ENCODE measurements around the gene NRIP1.

NRIP1 gene

DNA sequence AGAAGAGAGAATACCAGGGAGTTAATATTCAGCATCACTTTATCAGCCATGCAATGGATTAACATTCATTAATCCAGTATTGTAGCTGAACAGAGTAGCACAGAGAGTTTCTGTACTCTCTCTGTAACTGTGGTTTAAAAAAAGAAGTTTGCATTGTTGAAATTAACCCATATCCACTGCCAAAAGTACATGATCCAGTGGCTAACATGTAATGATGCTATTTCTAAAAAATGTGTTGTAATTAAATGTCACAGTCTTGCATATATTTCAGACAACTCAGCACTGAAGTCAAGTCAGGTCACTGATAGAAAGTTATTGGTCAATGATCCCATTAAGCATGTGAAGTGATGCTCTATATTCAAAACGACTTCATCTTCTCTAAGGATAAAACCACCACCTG is 141.3 kb downstream of the NRIP1 start:
- DNase-seq (ENCODE audit: low read depth): peak; percentile 43
- TF ChIP-seq, protein P1, sequence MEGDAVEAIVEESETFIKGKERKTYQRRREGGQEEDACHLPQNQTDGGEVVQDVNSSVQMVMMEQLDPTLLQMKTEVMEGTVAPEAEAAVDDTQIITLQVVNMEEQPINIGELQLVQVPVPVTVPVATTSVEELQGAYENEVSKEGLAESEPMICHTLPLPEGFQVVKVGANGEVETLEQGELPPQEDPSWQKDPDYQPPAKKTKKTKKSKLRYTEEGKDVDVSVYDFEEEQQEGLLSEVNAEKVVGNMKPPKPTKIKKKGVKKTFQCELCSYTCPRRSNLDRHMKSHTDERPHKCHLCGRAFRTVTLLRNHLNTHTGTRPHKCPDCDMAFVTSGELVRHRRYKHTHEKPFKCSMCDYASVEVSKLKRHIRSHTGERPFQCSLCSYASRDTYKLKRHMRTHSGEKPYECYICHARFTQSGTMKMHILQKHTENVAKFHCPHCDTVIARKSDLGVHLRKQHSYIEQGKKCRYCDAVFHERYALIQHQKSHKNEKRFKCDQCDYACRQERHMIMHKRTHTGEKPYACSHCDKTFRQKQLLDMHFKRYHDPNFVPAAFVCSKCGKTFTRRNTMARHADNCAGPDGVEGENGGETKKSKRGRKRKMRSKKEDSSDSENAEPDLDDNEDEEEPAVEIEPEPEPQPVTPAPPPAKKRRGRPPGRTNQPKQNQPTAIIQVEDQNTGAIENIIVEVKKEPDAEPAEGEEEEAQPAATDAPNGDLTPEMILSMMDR (conservative IDR thresholded peaks at IDR 0.05; ENCODE audit: low read depth, low read length): no peak
- H3K4me3 ChIP-seq (ENCODE audit: low read length): no peak overlapping the region

DNA sequence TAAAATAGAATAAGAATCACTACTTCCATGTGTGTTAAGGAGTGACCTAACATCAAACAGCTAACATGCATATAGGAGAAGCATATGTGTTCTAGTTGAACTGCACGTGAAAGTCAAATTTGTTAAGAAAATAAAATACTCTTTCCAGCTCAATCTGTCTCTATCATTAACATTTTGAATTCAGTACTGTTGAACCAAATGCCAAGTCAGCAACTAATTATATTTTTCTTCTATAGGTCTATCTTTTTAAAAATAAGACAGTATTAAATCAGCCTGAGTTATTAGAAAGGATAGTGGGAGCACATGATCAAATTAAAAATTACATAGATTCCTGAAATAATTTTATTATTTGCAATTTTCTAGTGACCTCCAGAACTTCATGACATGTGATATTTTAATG is 141.8 kb downstream of the NRIP1 start:
- H3K4me3 ChIP-seq (ENCODE audit: low read length): no peak overlapping the region
- no peak for DNase-seq (ENCODE audit: low read depth)
- TF ChIP-seq, protein P1 (conservative IDR thresholded peaks at IDR 0.05; ENCODE audit: low read depth, low read length): no peak

DNA sequence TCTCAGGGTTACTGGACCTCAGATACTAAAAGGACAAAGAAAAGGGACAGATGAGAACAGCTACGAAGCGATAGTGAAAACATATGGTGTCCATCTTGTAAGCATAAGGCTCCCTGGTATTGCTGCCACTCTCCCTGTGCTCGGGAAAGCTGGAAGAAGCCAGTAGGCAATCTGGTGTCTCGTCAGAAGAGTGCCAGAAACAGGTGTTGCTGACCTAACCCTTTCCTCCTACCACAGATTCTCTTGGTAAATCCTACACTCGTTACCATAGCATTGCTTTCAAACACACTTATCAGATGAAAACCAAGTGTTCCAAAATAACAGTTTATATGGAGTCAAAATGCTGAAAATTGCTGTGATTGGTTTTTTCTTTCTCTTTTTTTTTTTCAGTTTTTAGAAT is 146.3 kb downstream of the NRIP1 start:
- no peak for DNase-seq (ENCODE audit: low read depth)
- TF ChIP-seq, protein P1 (conservative IDR thresholded peaks at IDR 0.05; ENCODE audit: low read depth, low read length): no peak
- no peak overlapping the region for H3K4me3 ChIP-seq (ENCODE audit: low read length)

DNA sequence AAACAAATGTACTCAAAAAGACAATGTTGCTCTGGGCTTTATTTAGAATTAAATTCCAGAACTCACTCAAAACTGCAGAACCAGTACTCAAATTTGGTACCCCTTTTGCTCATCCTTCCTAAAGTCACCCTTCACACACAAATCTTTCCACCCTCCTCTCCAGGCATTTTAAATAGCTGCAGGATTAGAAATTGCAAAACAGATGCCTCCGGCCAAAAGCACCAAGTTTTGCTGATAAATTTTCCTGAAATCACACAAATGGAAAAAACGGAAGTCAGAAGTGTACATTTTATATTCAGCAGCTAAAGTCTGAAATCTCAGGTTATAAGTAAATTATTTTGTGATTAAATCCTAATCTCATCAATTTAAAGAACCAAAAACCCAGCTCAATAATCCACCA is 147.0 kb downstream of the NRIP1 start:
- TF ChIP-seq, protein P1 (conservative IDR thresholded peaks at IDR 0.05; ENCODE audit: low read depth, low read length): no peak
- no peak overlapping the region for H3K4me3 ChIP-seq (ENCODE audit: low read length)

DNA sequence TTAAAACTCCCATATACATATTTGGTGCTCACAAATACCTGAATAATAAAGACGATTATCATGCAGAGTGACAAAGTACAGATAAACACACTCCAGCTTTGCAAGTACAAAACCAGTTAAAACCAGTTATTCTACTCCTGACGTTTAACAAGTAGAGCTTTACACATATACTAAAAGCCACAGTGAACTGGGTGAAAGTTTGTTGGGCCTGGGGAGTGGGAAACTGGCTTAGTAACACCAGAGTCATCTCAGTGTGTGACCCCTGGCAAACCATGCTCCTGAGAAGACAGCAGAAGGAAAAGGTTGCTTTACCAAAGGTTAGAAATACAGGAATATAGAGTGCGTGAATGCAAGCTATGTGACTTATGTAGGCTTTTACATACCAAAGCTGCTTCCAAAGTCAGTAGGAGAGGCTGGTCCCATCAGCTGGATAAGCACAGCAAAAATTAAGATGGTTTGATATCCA is 148.1 kb downstream of the NRIP1 start:
- TF ChIP-seq, protein P1 (conservative IDR thresholded peaks at IDR 0.05; ENCODE audit: low read depth, low read length): no peak
- H3K4me3 ChIP-seq (ENCODE audit: low read length): no peak overlapping the region
- DNase-seq (ENCODE audit: low read depth): peak; percentile 33

More for the DNA sequence above, 147.0 kb downstream of the NRIP1 start:
- no peak for DNase-seq (ENCODE audit: low read depth)

DNA sequence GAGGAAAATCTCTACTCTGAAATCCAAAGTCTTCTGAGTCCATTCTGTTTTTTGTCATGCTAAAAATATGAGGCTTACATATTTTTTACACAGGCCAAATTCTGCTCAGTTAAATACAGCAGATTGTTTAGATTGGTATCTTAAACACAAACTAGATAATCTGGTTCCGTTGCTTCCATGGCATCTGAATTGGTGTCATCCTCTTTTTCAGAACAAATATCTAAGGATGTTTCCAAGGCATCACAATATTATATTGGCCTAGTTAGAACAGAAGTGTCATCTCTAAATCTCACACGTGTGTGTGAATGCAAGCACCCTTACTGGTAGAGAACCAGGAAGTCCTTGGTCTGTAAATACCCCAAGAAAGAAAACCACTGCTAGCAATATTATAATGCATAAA is 151.2 kb downstream of the NRIP1 start:
- no peak overlapping the region for H3K4me3 ChIP-seq (ENCODE audit: low read length)
- TF ChIP-seq, protein P1 (conservative IDR thresholded peaks at IDR 0.05; ENCODE audit: low read depth, low read length): no peak
- DNase-seq (ENCODE audit: low read depth): no peak

DNA sequence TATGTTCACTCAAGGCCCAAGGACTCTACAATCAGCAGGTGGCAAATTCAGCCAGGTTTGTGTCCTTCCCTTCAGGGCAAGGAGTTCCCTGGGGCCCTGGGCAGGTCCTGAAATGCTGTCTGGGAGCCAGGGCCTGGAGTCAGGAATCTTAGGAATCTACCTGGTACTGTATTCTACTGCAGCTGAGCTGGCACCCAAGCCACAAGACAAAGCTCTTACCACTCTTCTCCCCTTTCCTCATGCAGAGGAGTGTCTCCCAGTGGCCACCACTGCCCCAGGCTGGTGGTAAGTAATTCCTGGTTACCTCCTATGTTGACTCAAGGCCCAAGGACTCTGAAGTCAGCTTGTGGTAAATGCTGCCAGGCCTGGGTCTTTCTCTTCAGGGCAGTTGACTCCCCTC is 153.4 kb downstream of the NRIP1 start:
- TF ChIP-seq, protein P1 (conservative IDR thresholded peaks at IDR 0.05; ENCODE audit: low read depth, low read length): no peak
- no peak overlapping the region for H3K4me3 ChIP-seq (ENCODE audit: low read length)
- DNase-seq (ENCODE audit: low read depth): no peak

Data from retinal pigment epithelial cell (primary cell).